ENCODE results near the gene TMEM143.

DNA sequence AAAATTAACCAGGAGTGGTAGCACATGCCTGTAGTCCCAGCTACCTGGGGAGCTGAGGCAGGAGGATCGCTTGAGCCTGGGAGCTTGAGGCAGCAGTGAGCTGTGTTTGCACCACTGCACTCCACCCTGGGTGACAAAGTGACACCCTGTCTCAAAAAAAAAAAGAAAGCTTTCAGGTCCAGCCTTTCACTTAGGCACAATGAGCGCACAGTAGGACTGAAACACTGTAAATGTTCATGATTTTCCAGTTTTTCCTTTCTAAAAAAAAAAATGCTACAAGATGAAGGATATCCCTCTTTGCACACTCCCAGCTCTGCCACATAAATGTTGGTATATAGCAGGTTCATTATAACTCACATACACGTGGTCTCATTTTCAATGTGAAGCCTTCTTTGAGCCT is 76.0 kb downstream of the TMEM143 start:
- no peak for TF ChIP-seq TAF1 (IDR thresholded peaks at IDR 0.05; ENCODE audit: low read depth)
- TF ChIP-seq EP300 (IDR thresholded peaks at IDR 0.05; ENCODE audit: borderline replicate concordance): no peak

Data from Ishikawa (cell line).